ENCODE results near the gene COL6A1.

The COL6A1 gene

DNA sequence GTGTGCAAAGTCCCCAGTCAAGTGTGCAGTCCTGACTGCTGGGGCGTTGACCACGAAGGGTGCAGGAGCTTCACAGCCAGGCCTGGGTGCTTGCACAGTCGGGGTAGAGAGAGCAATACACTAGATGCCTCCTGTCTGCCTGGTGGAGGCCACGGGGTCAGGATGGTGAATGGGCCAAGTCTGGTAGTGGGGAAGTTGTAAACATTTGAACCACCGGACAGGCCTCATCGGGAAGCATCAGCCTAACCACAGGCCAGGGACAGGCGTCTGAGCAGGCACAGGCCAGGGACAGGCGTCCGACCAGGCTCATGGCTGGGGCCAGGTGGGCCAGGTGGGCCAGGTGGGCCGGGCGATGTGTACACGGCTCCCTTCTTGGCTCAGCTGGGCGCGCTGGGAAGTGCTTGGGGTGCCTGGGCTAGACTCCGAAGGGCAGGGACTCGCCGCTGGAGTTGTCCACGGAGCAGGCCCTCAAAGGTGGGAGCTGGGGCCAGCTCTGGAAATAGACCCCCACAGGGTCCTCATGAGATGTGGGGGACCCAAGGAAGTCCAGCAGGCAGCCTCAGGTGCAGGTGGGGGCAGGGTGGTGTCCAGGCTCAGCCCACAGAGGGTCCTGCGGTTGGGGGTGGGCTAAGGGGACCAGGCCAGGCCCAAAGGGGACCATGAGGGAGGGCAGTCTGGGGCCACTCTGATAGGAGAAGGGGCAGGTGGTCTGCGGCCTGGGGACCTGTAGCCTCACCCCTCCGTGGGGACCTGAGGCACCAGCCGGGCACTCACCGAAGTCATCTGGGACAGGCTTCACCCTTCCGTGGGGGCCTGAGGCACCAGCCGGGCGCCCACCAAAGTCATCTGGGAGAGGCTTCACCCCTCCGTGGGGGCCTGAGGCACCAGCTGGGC is 15.0 kb downstream of the COL6A1 start:
- Histone ChIP-seq H3K9me3 (ENCODE audit: control insufficient read depth, insufficient read depth, low read length) (no peaks in the 10 kb centered on the region), H3K36me3 (ENCODE audit: control insufficient read depth, insufficient read depth, low read length) (peaks cover 81% of the 10 kb centered on the region), H3K9ac (ENCODE audit: low read depth, low read length) (no peak overlapping the region), H3K27me3 (ENCODE audit: control insufficient read depth, insufficient read depth, low read length) (no peaks in the 10 kb centered on the region), H3K4me1 (ENCODE audit: control insufficient read depth, insufficient read depth, low read length) (no peaks in the 10 kb centered on the region), H3K4me3 (ENCODE audit: low read depth, low read length) (no peak overlapping the region)

DNA sequence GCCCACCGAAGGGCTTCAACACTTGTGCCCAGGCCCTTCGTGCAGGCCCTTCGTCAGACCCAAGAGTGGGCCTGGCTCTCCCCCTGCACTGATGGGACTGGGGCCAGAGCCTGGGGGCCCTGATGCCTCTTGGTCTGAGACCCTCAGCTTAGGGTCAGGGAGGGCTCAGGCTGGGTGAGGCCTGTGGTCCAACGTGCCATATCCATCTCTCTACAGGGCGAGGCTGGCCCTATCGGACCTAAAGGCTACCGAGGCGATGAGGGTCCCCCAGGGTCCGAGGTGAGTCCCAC is 15.6 kb downstream of the COL6A1 start:
- Histone ChIP-seq H3K27me3 (ENCODE audit: control insufficient read depth, insufficient read depth, low read length) (no peaks in the 10 kb centered on the region), H3K4me3 (ENCODE audit: low read depth, low read length) (no peak overlapping the region), H3K36me3 (ENCODE audit: control insufficient read depth, insufficient read depth, low read length) (peaks cover 82% of the 10 kb centered on the region), H3K9ac (ENCODE audit: low read depth, low read length) (no peak overlapping the region), H3K4me1 (ENCODE audit: control insufficient read depth, insufficient read depth, low read length) (no peaks in the 10 kb centered on the region), H3K9me3 (ENCODE audit: control insufficient read depth, insufficient read depth, low read length) (no peaks in the 10 kb centered on the region)

DNA sequence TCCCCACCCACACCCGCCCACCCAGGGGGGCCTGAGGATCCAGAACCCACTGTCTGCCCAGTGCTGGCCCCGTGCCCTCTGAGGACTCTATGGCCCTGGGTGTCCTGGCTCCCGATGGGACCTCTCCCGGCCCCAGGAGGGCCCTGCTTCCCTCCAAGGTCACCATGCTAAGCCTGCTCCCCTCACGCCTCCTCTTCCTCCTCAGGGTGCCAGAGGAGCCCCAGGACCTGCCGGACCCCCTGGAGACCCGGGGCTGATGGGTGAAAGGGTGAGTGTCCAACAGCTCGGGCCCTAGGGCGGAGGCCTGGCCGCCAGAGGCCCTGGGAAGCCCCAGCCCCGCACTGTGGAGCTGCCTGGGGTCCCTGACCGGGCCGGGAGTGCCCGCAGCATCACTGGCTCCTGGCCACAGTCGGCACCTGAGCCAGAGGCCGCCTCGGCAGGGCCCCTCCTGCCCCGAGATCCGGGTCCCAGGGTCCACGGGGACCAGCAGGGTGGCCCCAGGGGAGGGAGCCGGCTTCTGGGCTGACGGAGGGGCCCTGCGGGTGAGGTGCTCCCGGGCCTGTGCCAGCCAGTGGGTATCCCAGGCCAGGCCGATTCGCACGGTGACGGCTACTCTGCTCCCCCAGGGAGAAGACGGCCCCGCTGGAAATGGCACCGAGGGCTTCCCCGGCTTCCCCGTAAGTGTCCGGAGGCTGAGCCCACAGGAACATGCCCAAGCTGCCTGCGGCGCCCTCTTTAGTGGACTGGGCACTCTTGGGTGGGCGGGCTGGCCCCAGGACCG is 16.1 kb downstream of the COL6A1 start:
- H3K36me3 ChIP-seq (ENCODE audit: control insufficient read depth, insufficient read depth, low read length): peaks cover 82% of the 10 kb centered on the region
- H3K27me3 ChIP-seq (ENCODE audit: control insufficient read depth, insufficient read depth, low read length): no peaks in the 10 kb centered on the region
- no peaks in the 10 kb centered on the region for H3K4me1 ChIP-seq (ENCODE audit: control insufficient read depth, insufficient read depth, low read length)

DNA sequence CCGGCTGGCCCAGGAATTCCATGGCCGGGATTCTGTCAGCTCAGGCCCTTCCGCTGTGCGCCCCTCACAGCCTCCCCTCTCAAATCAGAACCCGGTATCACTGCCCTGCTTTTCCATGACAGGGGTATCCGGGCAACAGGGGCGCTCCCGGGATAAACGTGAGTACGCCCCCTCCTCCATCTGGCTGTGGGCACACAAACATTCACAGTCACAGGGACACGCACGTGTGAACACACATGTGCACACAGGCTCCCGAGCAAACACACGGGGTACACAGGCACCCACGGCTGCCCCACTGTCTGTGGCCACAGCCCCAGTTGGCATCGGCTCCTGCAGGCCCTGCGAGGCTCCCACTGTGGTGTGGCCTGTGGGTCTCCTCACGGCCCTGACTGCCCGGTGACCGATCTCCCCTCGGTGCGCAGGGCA is 16.7 kb downstream of the COL6A1 start:
- Histone ChIP-seq H3K9me3 (ENCODE audit: control insufficient read depth, insufficient read depth, low read length) (no peaks in the 10 kb centered on the region), H3K36me3 (ENCODE audit: control insufficient read depth, insufficient read depth, low read length) (peaks cover 82% of the 10 kb centered on the region), H3K4me3 (ENCODE audit: low read depth, low read length) (no peak overlapping the region), H3K4me1 (ENCODE audit: control insufficient read depth, insufficient read depth, low read length) (no peaks in the 10 kb centered on the region), H3K9ac (ENCODE audit: low read depth, low read length) (no peak overlapping the region), H3K27me3 (ENCODE audit: control insufficient read depth, insufficient read depth, low read length) (no peaks in the 10 kb centered on the region)

More for the DNA sequence above, 16.1 kb downstream of the COL6A1 start:
- Histone ChIP-seq H3K4me3 (ENCODE audit: low read depth, low read length) (no peak overlapping the region), H3K9ac (ENCODE audit: low read depth, low read length) (no peak overlapping the region), H3K9me3 (ENCODE audit: control insufficient read depth, insufficient read depth, low read length) (no peaks in the 10 kb centered on the region)

DNA sequence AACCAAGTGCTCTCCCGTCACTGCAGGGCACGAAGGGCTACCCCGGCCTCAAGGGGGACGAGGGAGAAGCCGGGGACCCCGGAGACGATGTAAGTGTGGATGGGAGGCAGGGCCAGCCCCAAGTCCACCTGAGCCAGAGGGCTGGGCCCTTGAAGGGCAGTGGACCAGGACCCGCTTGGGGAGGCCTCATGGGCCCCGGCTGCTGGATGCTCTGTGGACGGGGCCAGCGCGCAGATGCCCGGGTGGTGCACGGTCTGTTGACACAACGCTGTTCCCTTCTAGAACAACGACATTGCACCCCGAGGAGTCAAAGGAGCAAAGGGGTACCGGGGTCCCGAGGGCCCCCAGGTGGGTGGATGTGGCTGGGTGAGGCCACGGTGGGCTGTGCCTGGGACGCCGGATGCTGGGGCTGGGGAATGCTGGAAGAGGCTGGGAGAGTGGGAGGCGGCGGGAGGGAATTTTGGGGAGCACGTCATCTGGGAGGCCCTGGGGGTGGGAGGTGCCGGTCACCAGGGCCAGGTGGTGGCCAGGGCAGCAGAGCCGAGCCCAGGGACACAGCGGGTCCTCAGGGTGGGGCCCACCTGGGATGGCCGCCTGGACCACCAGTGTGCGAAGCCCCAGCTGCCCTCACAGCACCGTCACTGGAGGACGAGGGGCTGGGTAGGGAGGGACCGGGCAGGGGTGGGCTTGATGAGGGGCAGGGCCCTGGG is 17.5 kb downstream of the COL6A1 start:
- Histone ChIP-seq H3K27me3 (ENCODE audit: control insufficient read depth, insufficient read depth, low read length) (no peaks in the 10 kb centered on the region), H3K4me1 (ENCODE audit: control insufficient read depth, insufficient read depth, low read length) (no peaks in the 10 kb centered on the region), H3K4me3 (ENCODE audit: low read depth, low read length) (no peak overlapping the region), H3K9ac (ENCODE audit: low read depth, low read length) (no peak overlapping the region), H3K36me3 (ENCODE audit: control insufficient read depth, insufficient read depth, low read length) (peaks cover 82% of the 10 kb centered on the region), H3K9me3 (ENCODE audit: control insufficient read depth, insufficient read depth, low read length) (no peaks in the 10 kb centered on the region)

DNA sequence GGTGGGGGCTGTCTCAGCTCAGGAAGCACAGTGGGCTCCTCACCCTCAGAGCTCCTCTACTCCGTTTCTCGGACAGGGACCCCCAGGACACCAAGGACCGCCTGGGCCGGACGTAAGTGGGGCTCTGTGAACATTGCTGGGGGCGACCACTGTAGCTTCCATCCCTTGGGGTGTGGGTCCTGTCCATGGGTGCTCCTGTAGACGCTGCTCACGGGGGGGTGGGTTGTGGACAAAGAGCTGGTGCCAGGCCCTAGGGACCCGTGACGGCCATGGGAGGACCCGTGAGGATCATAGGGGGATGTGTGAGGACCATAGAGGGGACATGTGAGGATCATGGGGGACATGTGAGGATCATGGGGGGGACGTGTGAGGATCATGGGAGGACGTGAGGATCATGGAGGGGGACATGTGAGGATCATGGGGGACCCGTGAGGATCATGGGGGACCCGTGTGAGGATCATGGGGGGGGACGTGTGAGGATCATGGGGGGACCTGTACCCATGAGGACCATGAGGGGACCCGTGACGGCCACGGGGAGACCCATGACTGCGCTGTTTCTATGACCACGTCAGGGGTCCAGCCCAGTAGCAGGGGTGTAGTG is 18.1 kb downstream of the COL6A1 start:
- no peaks in the 10 kb centered on the region for H3K9me3 ChIP-seq (ENCODE audit: control insufficient read depth, insufficient read depth, low read length)
- H3K36me3 ChIP-seq (ENCODE audit: control insufficient read depth, insufficient read depth, low read length): peaks cover 76% of the 10 kb centered on the region
- H3K27me3 ChIP-seq (ENCODE audit: control insufficient read depth, insufficient read depth, low read length): no peaks in the 10 kb centered on the region
- H3K9ac ChIP-seq (ENCODE audit: low read depth, low read length): no peak overlapping the region
- no peaks in the 10 kb centered on the region for H3K4me1 ChIP-seq (ENCODE audit: control insufficient read depth, insufficient read depth, low read length)
- H3K4me3 ChIP-seq (ENCODE audit: low read depth, low read length): no peak overlapping the region

DNA sequence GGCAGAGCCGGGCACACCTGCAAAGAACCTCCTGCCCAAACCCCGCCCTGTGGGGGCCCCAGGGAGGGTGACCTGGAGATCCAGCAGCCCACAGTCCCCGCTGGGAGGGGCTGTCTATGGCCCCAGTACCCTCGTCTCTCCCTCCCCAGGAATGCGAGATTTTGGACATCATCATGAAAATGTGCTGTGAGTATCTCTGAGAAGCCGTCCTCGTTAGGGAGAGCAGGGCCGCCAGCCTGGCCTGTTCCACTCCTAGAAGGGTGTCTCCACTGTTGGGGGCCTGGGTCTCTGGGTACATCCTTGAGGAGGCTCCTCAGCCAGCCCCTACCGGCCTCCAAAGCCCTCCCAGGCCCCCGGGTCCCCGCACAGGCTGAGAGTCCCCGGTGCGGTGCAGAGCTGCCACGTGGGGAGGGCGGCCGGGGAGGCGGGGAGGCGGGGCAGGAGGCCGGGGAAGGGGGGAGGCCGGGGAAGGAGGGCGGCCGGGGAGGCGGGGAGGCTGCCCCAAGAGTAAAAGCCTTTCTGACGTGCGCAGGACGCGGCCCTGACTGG is 18.7 kb downstream of the COL6A1 start:
- Histone ChIP-seq H3K9ac (ENCODE audit: low read depth, low read length) (no peak overlapping the region), H3K27me3 (ENCODE audit: control insufficient read depth, insufficient read depth, low read length) (no peaks in the 10 kb centered on the region), H3K4me3 (ENCODE audit: low read depth, low read length) (no peak overlapping the region), H3K9me3 (ENCODE audit: control insufficient read depth, insufficient read depth, low read length) (no peaks in the 10 kb centered on the region), H3K4me1 (ENCODE audit: control insufficient read depth, insufficient read depth, low read length) (no peaks in the 10 kb centered on the region), H3K36me3 (ENCODE audit: control insufficient read depth, insufficient read depth, low read length) (peaks cover 73% of the 10 kb centered on the region)

DNA sequence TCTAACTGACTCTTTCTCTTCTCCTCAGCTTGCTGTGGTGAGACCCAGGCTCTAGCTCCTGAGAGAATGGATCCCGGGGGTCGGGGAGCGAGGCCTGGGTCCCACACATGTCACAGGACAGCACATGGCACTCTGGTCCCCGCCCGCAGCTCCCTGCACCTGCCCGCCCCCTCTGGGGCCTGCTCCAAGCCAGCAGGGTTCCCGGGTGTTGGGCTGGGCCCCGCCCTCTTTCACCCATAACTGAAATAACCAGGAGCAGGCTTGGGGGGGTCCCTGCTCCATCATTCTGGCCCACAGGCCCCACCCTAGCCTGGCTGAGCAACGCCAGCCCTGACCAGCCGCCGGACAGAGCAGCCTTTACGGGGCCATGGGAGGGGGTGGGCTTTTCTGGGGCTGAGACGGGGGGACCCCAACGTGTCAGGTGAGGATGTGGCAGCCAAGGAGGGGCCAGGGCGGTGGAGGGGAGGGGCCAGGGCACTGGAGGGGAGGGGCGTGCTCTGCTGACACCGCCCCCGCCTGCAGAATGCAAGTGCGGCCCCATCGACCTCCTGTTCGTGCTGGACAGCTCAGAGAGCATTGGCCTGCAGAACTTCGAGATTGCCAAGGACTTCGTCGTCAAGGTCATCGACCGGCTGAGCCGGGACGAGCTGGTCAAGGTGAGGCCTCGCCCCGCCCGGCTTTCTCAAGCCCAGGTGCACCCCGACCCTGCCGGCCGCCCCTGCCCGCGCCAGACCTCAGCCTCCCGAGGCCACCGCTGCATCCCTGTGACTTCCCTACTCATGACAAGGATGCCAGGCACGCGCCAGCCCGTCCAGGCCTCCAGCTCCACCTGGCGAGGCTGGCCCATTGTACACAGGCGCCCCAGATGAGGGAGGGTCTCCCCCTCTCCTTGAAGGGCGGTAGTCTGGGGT is 19.4 kb downstream of the COL6A1 start:
- H3K4me1 ChIP-seq (ENCODE audit: control insufficient read depth, insufficient read depth, low read length): no peaks in the 10 kb centered on the region
- no peak overlapping the region for H3K4me3 ChIP-seq (ENCODE audit: low read depth, low read length)
- H3K9ac ChIP-seq (ENCODE audit: low read depth, low read length): no peak overlapping the region
- no peaks in the 10 kb centered on the region for H3K27me3 ChIP-seq (ENCODE audit: control insufficient read depth, insufficient read depth, low read length)
- peaks cover 70% of the 10 kb centered on the region for H3K36me3 ChIP-seq (ENCODE audit: control insufficient read depth, insufficient read depth, low read length)
- H3K9me3 ChIP-seq (ENCODE audit: control insufficient read depth, insufficient read depth, low read length): no peaks in the 10 kb centered on the region

DNA sequence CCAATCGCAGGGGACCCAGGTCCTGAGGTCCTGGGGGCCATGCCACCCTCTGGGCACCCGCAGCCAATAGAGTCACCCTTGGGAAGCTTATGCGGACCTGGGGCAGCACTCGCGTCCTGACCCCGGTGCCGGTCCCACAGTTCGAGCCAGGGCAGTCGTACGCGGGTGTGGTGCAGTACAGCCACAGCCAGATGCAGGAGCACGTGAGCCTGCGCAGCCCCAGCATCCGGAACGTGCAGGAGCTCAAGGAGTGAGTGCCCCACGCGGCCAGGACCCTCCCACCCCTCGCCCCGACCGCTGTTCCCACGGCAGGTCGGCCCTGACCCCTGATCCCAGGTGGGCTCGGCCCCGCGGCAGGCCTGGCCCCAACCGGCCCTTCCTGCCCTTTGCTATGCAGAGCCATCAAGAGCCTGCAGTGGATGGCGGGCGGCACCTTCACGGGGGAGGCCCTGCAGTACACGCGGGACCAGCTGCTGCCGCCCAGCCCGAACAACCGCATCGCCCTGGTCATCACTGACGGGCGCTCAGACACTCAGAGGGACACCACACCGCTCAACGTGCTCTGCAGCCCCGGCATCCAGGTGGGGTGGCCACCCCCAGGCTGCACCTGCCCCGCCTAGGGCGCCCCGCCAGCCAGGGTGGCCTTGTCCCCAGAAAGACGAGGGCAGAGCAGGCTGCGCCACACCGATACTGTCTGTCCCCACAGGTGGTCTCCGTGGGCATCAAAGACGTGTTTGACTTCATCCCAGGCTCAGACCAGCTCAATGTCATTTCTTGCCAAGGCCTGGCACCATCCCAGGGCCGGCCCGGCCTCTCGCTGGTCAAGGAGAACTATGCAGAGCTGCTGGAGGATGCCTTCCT is 20.5 kb downstream of the COL6A1 start:
- Histone ChIP-seq H3K9me3 (ENCODE audit: control insufficient read depth, insufficient read depth, low read length) (no peaks in the 10 kb centered on the region), H3K27me3 (ENCODE audit: control insufficient read depth, insufficient read depth, low read length) (no peaks in the 10 kb centered on the region), H3K9ac (ENCODE audit: low read depth, low read length) (no peak overlapping the region), H3K4me3 (ENCODE audit: low read depth, low read length) (no peak overlapping the region), H3K36me3 (ENCODE audit: control insufficient read depth, insufficient read depth, low read length) (peaks cover 60% of the 10 kb centered on the region), H3K4me1 (ENCODE audit: control insufficient read depth, insufficient read depth, low read length) (no peaks in the 10 kb centered on the region)

Data from iPS-15b (cell line).